ENCODE data around the gene ACBD5. TPM values are rescaled to one million over a fixed set of nuclear protein-coding genes. Genes with fewer than 3 reads are reported as not detected.
"Not testable (repeated sequence)": the region's sequence is repeated elsewhere in the genome, so short reads cannot be mapped to it uniquely, and the experiment has no call there.

The ACBD5 gene
- 10 to 100 TPM; 31.6 to 53.9 (median 39.1) TPM for total RNA-seq

GRCh38 chr10:27240212-27241009 lies at the start of gene ACBD5:
TSS of gene ACBD5 (minus strand) at chr10:27240797. CDS start at chr10:27240688, 109 bp downstream.
- H3K9me3 ChIP-seq: no peaks in the 10 kb centered on the region
- H3K4me1 ChIP-seq: peaks cover 0 to 41% (median 5%) of the 10 kb centered on the region in 4 donors
- TF ChIP-seq CTCF (IDR thresholded peaks at IDR 0.05): no peak
- TF ChIP-seq POLR2A (IDR thresholded peaks at IDR 0.05): peak; percentile 78 to 81
- H3K27ac ChIP-seq: peak within 1 kb of the TSS; percentile 95 to 99 (median 97)
- no peaks in the 10 kb centered on the region for H3K36me3 ChIP-seq
- peak; percentile 88 to 94 (median 92) for DNase-seq
- peak within 1 kb of the TSS; percentile 55 to 73 (median 70) for H3K4me3 ChIP-seq
- no peaks in the 10 kb centered on the region for H3K27me3 ChIP-seq

GRCh38 chr10:27285093-27285492 lies 44.5 kb upstream of the ACBD5 start:
- TF ChIP-seq CTCF (IDR thresholded peaks at IDR 0.05) (peak in 4 of 6 experiments; percentile 14 to 48 (median 34)), POLR2A (IDR thresholded peaks at IDR 0.05) (no peak)
- DNase-seq: peak in 1 of 3 donors; percentile 51
- H3K27me3 ChIP-seq: no peaks in the 10 kb centered on the region

GRCh38 chr10:27276581-27276980 lies 36.0 kb upstream of the ACBD5 start:
- Histone ChIP-seq H3K27ac (no peak overlapping the region), H3K36me3 (no peaks in the 10 kb centered on the region), H3K27me3 (no peaks in the 10 kb centered on the region), H3K4me3 (no peak overlapping the region), H3K9me3 (no peaks in the 10 kb centered on the region), H3K4me1 (no peaks in the 10 kb centered on the region)
- TF ChIP-seq CTCF (IDR thresholded peaks at IDR 0.05) (no peak), POLR2A (IDR thresholded peaks at IDR 0.05) (no peak)
- DNase-seq: no peak

More at GRCh38 chr10:27285093-27285492, 44.5 kb upstream of the ACBD5 start:
- Histone ChIP-seq H3K36me3 (no peaks in the 10 kb centered on the region), H3K4me3 (no peak overlapping the region), H3K27ac (no peak overlapping the region), H3K9me3 (no peaks in the 10 kb centered on the region), H3K4me1 (no peaks in the 10 kb centered on the region)

- not testable (repeated sequence) for H3K4me1 ChIP-seq, H3K4me3 ChIP-seq, H3K27ac ChIP-seq, H3K27me3 ChIP-seq, DNase-seq, H3K36me3 ChIP-seq, H3K9me3 ChIP-seq
Measured at GRCh38 chr10:27266025-27266424, 25.4 kb upstream of the ACBD5 start.

- not testable (repeated sequence) for H3K27me3 ChIP-seq, DNase-seq, H3K9me3 ChIP-seq, H3K36me3 ChIP-seq, H3K27ac ChIP-seq, H3K4me3 ChIP-seq
- H3K4me1 ChIP-seq: peaks cover 0 to 12% (median 5%) of the 10 kb centered on the region in 4 donors
Measured at GRCh38 chr10:27262788-27263187, 22.2 kb upstream of the ACBD5 start.

- TF ChIP-seq POLR2A (IDR thresholded peaks at IDR 0.05) (no peak), CTCF (IDR thresholded peaks at IDR 0.05) (no peak)
- H3K4me3 ChIP-seq: peak overlapping the region; percentile 42 to 65 (median 53)
- no peaks in the 10 kb centered on the region for H3K9me3 ChIP-seq
- no peaks in the 10 kb centered on the region for H3K36me3 ChIP-seq
- H3K27ac ChIP-seq: no peak overlapping the region
- H3K27me3 ChIP-seq: peaks cover 0 to 9% of the 10 kb centered on the region in 2 donors
- peak in 1 of 3 donors; percentile 60 for DNase-seq
- H3K4me1 ChIP-seq: peaks cover 0 to 12% (median 5%) of the 10 kb centered on the region in 4 donors
Measured at GRCh38 chr10:27258838-27259812, 18.5 kb upstream of the ACBD5 start.

Measured in Peyer's patch (tissue), 4 donors.